Uterus (tissue), 2 donors: ENCODE results near the gene CASK.

Experiments
- CTCF ChIP-seq, 4 experiments: fragments of 200-600 bp in 2 of 4; fragments of 450-650 bp in 2 of 4; sonication (generic) in 2 of 4; IDR thresholded peaks; one replicate each; pipeline ENCODE4 v1.5.1; 2016 to 2019; ENCODE audit warnings: antibody characterized with exemption in 4 of 4, mild to moderate bottlenecking in 2 of 4, moderate library complexity in 1 of 4
- POLR2A ChIP-seq, 2 donors: fragments of 450-650 bp; IDR thresholded peaks; one replicate each; pipeline ENCODE4 v1.6.1; 2016; ENCODE audit warnings: antibody characterized with exemption in 2 of 2, mild to moderate bottlenecking in 1 of 2, moderate library complexity in 1 of 2

GRCh38 chrX:41482154-41482850, 441.1 kb downstream of the CASK start:
- no peak for TF ChIP-seq CTCF (IDR thresholded peaks at IDR 0.05)
- no peak for TF ChIP-seq POLR2A (IDR thresholded peaks at IDR 0.05)
